ENCODE measurements around the gene KIFC3.
A peak's percentile ranks its signal among the peaks of the same experiment; 100 is the strongest.

The KIFC3 gene

GRCh38 chr16:57757326-57757786 lies 44.9 kb downstream of the KIFC3 start:
- peak; percentile 51 for DNase-seq (ENCODE audit: extremely low read depth, low read depth)
- TF ChIP-seq, protein P1, sequence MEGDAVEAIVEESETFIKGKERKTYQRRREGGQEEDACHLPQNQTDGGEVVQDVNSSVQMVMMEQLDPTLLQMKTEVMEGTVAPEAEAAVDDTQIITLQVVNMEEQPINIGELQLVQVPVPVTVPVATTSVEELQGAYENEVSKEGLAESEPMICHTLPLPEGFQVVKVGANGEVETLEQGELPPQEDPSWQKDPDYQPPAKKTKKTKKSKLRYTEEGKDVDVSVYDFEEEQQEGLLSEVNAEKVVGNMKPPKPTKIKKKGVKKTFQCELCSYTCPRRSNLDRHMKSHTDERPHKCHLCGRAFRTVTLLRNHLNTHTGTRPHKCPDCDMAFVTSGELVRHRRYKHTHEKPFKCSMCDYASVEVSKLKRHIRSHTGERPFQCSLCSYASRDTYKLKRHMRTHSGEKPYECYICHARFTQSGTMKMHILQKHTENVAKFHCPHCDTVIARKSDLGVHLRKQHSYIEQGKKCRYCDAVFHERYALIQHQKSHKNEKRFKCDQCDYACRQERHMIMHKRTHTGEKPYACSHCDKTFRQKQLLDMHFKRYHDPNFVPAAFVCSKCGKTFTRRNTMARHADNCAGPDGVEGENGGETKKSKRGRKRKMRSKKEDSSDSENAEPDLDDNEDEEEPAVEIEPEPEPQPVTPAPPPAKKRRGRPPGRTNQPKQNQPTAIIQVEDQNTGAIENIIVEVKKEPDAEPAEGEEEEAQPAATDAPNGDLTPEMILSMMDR (IDR thresholded peaks at IDR 0.05; ENCODE audit: low read depth, low read length), result peak; percentile 94

- TF ChIP-seq, protein P1 (IDR thresholded peaks at IDR 0.05; ENCODE audit: low read depth, low read length), result no peak
- no peak for DNase-seq (ENCODE audit: extremely low read depth, low read depth)
These were observed 45.6 kb downstream of the KIFC3 start for GRCh38 chr16:57756424-57757325.

DNA sequence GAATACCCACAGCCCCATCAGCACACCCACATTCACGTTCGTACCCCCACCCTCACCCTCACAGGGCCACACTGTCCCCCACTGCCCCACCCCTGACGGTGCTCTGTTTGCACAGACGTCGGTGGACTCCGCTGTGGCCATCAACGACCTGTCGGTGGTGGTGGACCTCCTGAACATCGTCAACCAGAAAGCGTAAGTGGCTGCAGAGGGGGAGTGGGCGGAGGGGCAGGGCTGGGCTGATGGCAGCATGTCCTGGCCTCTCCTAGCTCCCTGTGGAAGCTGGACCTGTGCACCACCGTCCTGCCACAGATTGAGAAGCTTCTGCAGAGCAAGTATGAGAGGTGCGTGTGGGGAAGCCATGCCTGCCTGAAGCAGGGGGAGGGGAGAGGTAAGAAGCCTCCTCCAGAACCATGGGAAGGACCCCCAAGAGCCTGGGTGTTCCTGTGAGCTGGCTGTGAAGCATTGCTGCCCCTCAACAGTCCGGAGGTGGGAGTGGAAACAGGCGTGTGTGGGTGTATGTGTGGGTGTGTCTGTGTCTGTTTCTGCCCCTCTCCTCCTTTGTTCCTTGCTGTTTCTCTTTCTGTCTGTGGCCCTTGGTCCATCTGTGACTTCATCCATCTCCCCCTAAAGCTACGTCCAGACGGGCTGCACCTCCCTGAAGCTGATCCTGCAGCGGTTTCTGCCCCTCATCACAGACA lies 46.4 kb downstream of the KIFC3 start:
- TF ChIP-seq, protein P1 (IDR thresholded peaks at IDR 0.05; ENCODE audit: low read depth, low read length), result no peak
- DNase-seq (ENCODE audit: extremely low read depth, low read depth), result no peak

DNA sequence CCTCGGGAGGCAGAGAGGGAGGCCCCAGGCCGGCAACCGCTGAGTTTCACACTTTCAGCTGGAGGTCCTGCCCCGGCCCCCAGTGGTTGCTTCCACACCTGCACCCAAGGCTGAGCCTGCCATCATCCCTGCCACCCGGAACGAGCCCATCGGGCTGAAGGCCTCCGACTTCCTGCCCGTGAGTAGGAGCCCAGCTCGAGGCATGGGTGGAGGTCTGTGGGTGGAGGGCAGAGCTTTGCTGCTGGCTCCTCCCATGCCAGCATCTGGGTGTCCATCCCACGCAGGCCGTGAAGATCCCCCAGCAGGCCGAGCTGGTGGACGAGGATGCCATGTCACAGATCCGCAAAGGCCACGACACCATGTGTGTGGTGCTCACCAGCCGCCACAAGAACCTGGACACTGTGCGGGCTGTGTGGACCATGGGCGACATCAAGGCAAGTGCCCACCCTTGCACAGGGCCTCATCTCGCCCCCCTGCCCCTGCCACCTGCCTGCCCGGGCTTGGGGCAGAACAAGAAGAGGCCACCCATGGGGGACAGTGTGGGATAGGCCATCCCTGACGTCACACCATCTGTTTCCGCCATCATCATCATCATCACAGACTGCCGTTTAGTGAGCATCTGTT lies 47.1 kb downstream of the KIFC3 start:
- no peak for DNase-seq (ENCODE audit: extremely low read depth, low read depth)
- TF ChIP-seq, protein P1 (IDR thresholded peaks at IDR 0.05; ENCODE audit: low read depth, low read length), result no peak

DNA sequence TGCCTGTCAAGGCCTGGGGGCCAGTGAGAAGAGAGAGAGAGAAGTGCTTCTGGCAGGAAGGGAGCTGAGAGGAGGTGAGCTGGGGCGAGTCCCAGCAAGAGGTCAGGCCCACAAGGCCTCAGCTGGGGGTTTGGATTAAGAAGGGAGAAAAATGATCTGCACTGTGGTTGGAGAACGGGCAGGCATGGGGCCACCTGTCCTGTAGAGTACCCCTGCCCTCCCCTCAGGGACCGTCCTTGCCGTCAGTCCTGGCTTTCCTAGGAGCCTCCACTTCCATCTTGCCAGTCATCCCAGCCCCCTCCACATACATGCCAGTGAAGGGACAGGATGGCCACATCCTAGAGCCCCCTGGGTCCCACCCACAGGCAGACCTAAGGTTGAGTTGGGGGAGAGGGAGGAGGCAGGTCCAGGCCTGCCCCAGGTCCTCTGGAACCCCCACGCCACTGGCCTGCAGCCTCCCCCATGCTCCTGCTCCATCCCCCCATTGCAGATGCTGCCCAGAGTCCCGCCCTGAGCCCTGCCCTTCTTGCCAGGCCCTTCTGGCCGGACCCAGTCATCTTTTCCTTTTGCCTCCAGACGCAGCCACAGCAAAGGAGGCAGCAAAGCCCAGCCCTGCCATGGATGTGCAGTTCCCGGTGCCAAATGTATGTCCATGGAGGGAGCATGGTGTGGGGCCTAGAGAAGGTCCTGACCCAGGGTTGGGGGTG lies 47.8 kb downstream of the KIFC3 start:
- DNase-seq (ENCODE audit: extremely low read depth, low read depth), result no peak
- TF ChIP-seq, protein P1 (IDR thresholded peaks at IDR 0.05; ENCODE audit: low read depth, low read length), result no peak

- TF ChIP-seq, protein P1 (IDR thresholded peaks at IDR 0.05; ENCODE audit: low read depth, low read length), result no peak
- no peak for DNase-seq (ENCODE audit: extremely low read depth, low read depth)
These were observed 48.6 kb downstream of the KIFC3 start for GRCh38 chr16:57753448-57754353.

Measured in AG09319 (cell line).